Activated CD4-positive, alpha-beta T cell treated with anti-CD3 and anti-CD28 coated beads, Interleukin-2, amount 50 U/mL, for 1 hour (primary cell): ENCODE data around the gene UPK3A.
"Not testable (repeated sequence)": the region's sequence is repeated elsewhere in the genome, so short reads cannot be mapped to it uniquely, and the experiment has no call there.

Experiments used
- DNase-seq: peaks from one replicate; pipeline ENCODE4 v3.0.0-alpha.2; 2020

The UPK3A gene

DNA sequence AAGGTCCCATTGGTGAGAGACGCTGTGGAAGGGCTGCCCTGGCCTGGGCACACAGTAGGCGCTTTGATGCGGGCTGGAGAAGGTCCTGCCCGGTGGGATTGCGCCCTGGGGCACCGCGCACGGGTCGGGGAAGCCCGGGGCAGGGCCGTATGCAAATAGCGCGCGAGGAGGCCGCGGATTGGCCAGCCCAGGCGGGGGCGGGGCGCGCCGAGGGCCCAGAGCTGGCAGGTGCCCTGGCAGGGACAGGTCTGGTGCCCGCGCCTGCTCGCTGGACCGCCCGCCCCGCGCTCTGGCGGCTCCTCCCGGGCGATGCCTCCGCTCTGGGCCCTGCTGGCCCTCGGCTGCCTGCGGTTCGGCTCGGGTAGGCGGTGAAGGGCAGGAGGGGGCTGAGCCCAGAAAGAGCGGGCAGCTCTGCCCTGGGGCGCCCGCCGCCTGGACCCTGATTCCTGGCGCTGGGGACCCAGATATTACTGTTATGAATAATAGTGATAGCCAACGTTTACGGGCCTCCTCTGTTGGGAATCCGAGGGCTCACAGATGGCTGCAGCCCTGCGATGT is at the start of gene UPK3A:
Gene UPK3A (plus strand): TSS at position 245 of the 558 bp plus-strand sequence. CDS start 65 bp downstream, at position 310.
- DNase-seq, result peak; percentile 59

DNA sequence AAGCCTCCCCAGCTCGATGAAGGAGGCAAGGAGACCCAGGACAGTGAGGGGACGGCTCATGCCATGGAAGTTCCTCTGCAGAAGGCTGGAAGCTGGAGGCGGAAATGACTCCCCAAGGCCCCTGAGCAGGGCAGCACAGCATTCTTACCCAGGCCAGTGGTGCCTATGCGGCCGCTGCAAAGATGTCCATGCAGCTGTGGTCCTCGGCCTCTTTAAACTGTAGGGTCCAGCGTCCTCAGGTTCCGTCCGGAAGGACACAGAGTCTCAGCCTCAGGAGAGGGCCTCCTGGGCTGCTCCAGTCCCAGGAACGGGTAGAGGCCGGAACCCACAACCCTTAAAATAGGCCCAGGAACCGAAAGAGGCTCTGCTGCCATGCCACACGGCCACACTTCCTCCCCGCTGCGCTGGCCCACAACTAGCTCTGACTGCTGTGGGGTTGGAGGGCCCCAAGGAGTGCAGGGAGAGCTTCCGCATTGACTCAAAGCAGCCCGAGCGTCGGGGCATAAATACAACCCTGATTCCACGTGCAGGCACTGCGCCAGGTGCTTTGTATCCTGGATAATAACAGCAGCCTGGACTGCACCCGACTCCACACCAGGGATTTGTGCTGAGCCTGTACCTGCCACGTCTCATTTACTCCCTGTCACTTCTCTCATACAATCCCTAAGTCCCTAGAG is 49.5 kb upstream of the UPK3A start:
- no peak for DNase-seq

DNA sequence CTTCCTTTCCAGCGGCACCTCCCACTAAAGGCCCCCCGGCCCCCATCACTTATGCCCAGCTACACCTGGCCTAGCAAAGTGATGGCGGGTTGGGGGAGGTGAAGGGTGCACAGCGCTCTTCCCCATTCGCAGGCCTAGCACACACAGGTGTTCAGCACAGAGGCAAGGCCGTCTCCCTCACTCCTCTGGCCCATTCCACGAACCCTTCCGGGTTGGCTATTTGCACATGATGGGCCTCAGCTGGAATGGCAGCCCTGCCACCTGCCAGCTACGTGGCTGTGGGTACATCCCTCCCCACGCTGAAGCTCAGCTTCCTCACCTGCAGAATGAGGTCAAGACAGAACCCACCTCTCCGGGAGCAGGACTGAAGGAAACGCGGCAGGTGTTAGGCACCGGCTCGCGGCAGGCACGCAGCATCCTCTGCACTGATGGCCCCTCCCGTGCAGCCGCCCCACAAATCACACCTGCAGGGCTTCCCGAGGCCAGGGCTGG is 48.9 kb upstream of the UPK3A start:
- no peak for DNase-seq

DNA sequence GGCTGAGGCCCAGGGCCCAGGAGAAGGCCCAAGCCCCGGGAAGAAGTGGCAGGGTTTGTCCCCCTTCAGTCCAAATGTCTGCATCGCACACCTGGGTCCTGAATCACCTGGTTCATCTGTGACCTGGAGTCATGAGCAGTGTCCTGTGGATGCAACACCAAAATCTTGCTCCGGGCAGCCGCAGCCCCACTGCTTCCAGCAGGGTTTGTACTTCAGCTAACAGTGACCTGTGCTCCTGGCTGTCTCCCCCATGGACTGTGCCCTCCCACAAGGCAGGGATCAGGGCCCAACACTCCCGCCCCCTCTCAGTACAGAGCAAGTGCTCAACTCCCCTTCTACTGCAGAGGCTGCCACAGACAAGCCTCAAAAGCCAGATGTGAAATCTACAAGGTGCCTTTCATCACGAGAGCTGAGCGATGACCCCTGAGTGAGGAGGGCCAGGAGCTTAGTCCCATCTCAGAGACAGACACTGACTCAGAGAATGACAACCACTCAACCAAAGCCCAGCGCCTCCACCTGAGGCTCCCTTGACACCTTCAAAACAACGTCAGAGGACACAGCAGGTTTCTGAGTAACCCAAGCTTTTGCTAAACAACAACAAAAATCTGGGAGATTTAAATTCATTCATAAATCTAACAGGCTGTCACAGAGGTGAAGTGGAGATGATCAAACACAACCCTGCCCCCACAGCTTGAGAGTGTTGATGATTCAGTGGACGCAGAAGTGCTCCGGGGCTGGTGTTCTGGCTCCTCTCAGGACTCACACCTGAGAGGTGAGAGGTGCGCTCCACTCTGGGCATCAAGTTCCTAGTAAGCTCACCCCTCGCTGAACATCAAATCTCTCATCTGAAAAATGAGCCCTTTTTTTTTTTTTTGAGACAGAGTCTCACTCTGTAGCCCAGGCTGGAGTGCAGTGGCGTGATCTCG is 47.4 kb upstream of the UPK3A start:
- DNase-seq, result no peak

DNA sequence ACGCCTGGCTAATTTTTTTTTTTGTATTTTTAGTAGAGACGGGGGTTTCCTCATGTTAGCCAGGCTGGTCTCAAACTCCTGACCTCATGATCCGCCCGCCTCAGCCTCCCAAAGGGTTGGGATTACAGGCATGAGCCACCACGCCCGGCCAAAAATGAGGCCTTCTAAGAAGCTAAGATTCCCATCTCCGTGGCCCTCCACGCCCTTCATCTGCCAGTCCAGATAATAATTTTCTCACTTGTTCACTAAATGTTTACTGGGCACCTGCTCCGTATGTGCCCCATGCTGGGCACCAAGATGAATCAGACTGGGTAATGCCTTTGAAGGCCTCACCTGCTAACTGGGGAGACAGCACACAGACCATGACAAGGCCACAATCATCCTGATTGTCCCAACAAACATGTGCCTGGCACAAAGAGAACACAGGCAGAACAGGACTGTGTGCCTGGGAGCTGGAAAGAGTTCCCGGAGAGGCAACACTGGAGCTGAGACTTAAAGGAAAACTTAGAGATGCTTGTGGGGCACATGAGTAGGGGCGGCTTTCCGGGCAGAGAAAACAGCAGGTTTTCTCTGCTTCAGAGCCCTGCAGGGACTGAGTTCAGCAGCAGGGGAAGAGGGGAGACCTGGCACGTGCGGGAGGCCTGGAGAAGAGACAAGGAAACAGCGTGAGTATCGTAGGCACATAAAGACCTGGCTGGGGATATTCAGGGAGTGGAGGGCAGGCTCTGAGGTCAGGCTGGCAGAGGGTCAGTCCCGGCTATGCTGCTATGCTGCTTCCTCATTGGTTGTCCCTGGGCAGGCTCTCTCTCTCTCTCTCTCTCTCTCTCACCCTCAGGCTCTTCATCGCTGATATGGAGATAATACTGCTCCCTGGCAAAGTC is 46.4 kb upstream of the UPK3A start:
- DNase-seq, result no peak

DNA sequence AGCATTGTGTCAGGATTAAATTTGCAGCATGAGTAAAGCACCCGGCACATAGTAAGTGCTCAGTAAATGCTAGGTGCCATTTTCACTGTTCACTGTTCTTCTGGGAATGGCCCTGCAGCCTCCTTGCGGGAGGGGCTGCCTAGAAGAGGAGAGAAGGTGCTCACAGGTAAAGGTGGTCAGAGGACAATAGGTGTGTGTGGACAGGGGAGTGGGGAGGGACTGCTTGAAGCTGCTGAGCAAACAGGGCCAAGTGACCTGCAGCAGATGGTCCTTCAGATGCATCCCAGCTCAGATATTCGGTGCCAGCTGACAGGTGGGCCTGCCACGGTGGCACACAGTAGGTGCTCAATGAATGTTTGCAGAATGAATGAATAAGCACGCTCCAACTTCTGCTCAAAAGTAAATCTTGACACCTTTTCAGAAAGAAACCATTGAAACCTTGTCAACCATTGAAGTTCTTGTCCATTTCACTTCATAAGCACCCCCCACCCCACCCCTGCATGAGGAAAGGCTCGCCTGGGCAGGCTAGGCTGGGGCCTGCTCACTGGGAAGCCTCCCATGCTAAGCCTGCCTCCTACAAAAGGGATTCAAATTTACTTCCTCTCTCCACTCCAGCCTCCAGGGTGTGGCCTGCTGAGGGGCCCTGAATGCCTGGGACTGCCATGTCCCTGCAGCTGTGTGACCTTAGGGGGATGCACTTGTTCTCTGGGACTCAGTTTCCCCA is 45.6 kb upstream of the UPK3A start:
- no peak for DNase-seq

DNA sequence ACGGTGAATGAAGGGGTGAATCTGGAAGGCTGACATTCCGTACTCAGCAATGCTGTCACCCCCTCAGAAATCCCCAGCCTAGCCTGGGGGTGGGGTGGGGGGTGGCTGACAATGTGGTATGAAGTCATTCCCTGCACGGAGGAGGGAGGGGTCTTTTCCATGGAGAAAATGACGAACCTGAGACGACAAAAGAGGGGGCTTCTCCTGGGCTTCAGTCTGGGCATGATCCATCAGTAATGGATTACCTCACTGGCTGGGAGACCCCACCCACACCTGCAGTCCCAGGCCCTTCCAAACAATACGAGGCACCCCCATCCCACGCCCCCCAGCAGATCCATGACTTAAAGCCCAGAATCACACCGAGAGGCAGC is 45.1 kb upstream of the UPK3A start:
- no peak for DNase-seq

DNA sequence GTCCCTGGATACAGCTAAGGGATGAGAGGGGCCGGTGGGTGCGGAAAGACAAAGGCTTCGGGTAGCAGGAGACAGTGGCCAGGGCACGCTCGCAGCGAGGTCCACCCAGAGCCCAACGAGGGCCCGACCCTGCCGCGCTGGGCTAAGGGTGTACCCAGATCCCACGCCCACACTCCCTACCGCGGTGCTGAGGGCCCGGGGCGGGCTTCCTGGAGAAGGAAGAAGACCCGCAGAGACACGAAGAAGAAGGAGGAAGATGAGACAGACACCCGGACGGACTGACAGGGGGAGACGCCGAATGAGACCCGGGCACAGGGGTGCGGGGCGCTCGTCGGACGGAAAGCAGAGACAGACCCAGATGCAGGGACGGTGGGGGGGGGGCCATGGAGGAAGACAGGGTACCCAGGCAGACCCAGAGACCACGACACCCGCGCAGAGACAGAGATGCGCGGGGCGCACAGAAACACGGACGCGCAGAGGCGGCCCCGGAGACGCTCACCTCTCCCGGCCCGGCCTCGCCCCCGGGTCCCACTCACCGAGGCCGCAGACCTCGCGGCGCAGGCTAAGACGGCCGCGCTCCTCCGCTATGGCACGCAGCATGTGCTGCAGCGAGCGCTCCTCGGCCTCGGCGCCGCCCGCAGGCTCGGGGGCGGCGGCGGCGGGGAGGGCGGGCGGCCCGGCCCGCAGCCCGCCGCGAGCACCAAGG is 44.5 kb upstream of the UPK3A start:
- DNase-seq, result peak; percentile 35

DNA sequence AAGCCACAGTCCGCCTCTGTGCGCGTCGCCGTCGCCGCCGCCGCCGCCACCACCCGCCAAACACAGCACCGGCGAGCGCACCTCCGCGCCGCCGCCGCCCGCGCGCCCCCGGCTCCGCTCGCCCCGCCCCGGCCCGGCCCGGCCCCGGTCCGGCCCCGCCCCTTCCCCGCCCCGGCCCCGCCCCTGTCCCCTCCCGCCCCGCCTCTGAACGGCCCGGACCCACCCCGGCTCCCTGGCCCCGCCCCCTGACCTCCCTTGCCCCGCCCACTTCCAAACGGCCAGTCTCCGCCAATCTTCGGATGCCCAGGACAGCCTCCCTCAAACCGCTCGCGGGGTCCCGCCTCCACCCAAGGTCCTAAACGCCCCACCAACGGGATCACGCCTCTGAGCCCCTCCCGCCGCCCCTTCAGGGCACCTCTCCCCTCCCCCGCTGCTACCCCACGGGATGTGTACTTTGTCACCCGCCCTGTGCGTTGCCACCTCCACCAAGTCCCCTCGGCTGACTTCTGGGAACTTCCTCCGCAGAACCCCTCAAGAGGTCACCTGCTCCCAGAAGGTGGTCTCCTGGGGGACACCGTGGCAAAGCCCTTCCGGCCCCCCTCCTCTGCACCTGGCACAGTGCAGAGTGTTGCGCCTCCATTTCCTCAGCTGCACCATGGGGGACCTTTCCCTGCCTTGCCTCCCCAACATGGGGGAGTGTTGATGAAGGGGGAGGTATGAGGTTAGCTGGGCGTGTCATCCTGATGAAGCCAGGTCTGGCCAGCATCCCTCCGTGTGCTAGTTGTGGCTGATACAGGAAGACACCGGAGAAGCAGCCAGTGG is 43.7 kb upstream of the UPK3A start, which contains the start of gene KIAA0930:
Gene KIAA0930 (minus strand): TSS at position 85 of the 822 bp plus-strand sequence. CDS start 191 bp downstream, outside the sequence.
- DNase-seq, result peak; percentile 75

DNA sequence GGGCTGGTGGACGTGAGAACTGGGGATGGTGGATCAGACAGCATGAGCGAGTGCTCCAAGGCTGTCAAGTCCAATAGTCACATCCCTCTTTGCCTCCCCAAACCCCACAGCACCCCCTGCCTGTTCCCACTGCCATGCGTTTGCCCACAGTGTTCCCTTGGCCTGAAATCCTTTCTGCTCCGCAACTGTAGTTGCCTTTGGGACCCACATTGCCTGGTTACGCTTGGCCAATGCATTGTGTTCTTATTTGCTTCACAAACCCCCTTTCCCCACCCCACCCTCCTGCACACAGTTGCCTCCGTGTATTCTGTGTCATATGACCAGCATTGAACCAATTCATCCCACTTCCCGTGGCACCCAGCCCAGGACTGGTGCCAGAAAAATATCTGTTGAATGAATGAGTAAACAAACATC is 42.0 kb upstream of the UPK3A start:
- DNase-seq, result no peak

DNA sequence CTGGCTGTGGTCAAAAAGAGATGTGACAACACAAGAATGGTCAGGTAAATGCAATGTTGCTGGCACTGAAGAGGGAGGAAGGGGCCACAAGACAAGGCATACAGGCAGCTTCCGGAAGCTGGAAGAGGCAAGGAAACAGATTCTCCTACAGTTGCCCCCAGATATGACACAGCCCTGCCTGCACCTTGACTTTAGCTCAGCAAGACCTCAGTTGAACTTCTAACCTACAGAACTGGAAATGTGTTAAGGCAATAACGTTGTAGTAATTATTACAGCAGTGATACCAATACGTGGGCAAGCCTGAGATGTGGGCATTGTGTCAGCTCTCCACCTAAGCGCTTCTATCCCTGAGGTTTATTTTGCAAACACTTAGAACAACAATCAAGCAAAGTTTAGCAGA is 39.8 kb upstream of the UPK3A start:
- DNase-seq, result no peak

DNA sequence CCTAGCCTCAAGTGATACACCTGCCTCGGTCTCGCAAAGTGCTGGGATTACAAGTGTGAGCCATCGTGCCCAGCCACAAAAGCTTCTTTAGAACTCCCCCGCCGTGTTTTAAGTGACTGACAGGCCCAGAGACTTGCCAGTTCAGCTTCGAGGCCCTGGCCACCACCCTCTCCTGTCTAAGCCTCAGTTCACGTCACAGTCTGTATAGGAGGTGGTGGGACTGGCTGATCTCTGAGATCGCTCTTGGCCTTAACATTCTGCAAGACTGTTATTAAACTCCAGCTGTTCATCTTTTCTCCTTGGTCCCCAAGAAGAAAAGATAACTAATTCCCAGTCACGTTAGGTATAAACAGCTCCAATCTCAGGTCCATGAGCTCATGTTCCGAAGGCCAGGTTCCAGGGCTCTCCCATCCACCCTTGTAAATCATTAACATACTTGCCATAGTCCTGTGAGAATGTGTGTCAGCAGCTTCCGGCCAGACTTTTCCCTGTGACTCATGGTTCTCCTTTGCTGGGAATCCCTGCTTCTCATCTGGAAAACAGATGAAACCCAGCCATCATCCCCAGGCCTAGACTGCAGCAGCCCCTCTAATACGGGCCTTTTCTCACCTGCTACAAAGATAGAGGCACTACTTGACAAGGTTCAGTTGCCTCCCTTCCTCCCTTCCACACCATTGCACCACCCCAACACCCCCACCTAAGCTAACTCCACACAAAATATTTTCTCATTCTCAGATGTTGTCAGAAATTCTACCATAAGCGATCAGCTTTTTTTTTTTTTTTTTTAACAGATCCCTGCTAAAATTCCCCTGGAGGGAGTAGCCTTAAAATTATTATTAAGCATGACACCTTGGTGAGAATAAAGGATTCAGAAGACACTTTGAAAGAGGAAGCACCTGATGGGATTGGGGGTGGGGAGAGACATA is 38.4 kb upstream of the UPK3A start:
- DNase-seq, result no peak

DNA sequence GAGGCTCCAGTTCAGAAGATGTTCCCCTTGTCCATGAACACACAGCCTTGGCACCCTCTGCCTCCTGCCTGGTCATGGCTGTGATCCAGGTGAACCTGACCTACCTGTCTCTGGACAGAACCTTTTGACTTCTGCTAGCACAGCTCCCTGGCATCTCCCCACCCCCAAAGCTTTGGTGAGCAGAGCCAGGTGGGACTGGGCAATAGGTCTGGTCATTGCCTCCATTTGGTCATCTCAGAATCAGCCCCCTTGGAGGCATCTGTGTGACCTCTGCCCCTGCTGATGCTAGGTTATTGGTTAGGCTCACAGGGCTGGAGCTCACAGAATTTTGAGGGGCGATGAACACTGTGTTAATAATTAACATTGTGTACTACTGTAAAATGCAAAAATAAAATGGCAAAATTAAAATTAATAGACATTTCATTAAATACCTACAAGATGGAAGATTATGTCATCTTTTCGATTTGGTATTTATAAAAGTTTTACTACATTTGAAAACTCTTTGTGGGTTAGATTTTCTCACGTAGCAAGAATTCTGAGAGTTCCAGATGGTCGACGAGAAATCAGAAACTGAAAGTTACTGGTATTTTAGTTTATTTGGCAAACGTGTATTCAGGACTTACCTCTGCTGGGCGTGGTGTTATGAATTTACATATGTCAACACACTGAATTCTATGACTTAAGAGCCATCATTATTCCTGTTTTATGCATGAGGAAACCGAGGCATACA is 35.8 kb upstream of the UPK3A start:
- DNase-seq, result no peak

DNA sequence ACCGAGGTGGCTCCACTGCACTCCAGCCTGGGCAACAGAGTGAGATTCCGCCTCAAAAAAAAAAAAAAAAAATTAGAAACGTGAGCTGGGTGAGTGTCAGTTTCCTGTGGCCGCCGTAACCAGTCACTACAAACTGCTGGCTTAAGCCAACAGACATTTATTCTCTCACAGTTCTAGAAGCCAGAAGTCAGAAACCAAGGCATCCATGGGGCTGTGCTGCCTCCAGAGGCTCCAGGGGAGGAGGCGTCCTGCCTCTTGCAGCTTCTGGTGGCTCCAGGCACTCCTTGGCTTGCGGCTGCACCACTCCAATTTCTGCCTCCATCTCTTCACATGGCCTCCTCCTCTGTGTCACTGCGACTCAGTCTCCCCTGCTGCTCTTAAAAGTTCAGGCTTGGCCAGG is 32.9 kb upstream of the UPK3A start:
- no peak for DNase-seq

DNA sequence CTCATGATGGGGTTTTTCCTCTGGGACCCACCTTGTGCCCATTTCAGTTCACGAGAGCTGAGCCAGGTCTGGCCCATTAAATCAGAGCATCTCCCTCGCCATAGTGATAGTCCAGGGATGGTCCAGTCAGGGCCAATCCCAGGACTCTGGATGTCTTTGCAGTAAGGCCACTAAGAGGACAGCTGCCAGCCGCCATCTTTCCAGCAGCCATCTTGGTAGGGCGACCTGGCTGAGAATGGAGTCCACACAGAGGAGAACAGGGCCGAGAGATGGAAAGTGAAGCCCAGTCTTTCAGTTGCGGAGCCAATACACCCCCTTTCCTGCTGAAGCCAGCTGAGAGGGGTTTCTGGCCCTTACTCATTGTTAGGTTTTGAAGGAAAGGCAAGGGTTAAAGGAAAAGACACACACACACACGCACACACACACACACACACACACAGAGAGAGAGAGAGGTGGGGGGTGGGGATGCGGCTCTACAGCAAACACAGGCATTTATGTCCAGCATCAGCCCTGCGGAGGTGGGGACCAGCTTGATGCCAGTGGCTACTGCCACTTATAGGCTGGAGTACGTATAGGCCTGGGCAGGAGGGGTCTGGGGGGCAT is 31.6 kb upstream of the UPK3A start:
- DNase-seq, result no peak

DNA sequence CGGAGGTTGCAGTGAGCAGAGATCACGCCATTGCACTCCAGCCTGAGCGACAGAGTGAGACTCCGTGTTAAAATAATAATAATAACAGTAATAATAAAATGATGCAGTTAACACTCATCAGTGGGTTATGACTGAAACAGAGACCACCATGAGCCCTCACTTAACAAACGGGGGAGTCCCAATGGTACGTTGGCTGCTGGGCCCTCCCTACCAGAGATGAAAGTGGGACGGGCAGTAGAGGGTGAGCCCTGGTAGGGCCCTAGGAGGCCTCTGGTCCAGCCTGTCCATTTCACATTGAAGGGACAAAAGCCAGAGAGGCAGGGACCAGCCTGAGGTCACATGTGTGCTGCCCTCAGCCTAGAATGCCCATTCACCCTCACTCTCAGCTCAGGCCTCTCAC is 30.4 kb upstream of the UPK3A start:
- no peak for DNase-seq

DNA sequence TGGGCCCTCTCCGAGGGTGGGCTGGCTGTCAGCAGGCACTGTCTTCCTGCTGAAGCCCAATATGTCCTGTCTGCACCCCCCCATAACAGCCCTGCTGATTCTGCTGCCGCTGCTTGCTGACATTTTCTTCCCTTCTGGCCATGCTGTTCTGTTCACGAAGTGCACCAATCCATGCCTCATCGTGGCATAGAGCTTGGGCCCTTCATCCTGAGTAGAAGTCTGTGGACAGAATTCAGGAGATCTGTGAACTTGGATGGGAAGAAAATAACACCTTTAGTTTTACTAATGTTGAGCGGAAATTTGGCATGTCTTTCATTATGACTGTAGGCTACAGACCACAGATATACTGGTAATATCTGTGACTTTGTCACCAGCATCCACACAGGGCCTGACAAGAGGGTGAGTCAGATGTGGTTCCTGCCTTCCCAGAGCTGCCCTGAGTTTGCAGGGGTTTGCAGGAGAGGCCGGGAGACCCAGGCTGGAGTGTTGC is 29.9 kb upstream of the UPK3A start:
- no peak for DNase-seq

DNA sequence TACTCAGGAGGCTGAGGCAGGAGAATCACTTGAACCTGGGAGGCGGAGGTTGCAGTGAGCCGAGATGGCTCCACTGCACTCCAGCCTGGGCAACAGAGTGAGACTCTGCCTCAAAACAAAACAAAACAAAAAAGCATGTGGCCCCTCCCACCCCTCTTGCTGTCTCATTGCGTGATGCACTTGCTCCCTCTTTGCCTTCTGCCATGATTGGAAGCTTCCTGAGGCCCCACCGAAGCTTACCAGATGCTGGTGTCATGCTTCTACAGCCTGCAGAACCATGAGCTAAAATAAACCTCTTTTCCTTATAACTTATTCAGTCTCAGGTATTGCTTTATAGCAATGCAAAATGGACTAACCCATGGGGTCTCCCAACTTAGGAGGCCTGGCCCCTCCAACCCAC is 26.8 kb upstream of the UPK3A start:
- not testable (repeated sequence) for DNase-seq
